GM18520 (cell line): Measurements from ENCODE around the gene HSDL1.

Source experiments
- ATAC-seq: cut with Tn5 transposase; IDR thresholded peaks from one replicate; pipeline ENCODE4 v1.9.1; 2021; ENCODE audit not compliant: unreplicated experiment

The HSDL1 gene

GRCh38 chr16:84109598-84110335 is 35.2 kb downstream of the HSDL1 start:
- no peak for ATAC-seq

- no peak for ATAC-seq
Observed at GRCh38 chr16:84107921-84108320, 37.1 kb downstream of the HSDL1 start.

GRCh38 chr16:84105948-84106740 is 38.8 kb downstream of the HSDL1 start:
- ATAC-seq, result no peak

GRCh38 chr16:84105301-84105815 is 39.6 kb downstream of the HSDL1 start:
- no peak for ATAC-seq

GRCh38 chr16:84104231-84104630 is 40.7 kb downstream of the HSDL1 start:
- ATAC-seq, result no peak

GRCh38 chr16:84103678-84104077 is 41.3 kb downstream of the HSDL1 start:
- ATAC-seq, result no peak

GRCh38 chr16:84098939-84099338 is 46.0 kb downstream of the HSDL1 start:
- ATAC-seq, result no peak

GRCh38 chr16:84096447-84097005 is 48.5 kb downstream of the HSDL1 start:
- ATAC-seq, result no peak

GRCh38 chr16:84095466-84095865 is 49.5 kb downstream of the HSDL1 start:
- no peak for ATAC-seq

- ATAC-seq, result no peak
Observed at GRCh38 chr16:84093879-84094270, 51.1 kb downstream of the HSDL1 start.

- no peak for ATAC-seq
Observed at GRCh38 chr16:84093120-84093878, 51.7 kb downstream of the HSDL1 start.

- ATAC-seq, result no peak
Observed at GRCh38 chr16:84091460-84091859, 53.5 kb downstream of the HSDL1 start.

GRCh38 chr16:84090211-84090610 is 54.8 kb downstream of the HSDL1 start:
- no peak for ATAC-seq

GRCh38 chr16:84088695-84089395 is 56.1 kb downstream of the HSDL1 start:
- ATAC-seq, result peak; percentile 60

- ATAC-seq, result no peak
Observed at GRCh38 chr16:84087466-84088151, 57.4 kb downstream of the HSDL1 start.

GRCh38 chr16:84087001-84087400 is 58.0 kb downstream of the HSDL1 start:
- ATAC-seq, result no peak

- ATAC-seq, result no peak
Observed at GRCh38 chr16:84086341-84086740, 58.6 kb downstream of the HSDL1 start.

- ATAC-seq, result no peak
Observed at GRCh38 chr16:84085773-84086172, 59.2 kb downstream of the HSDL1 start.

GRCh38 chr16:84085271-84085667 is 59.7 kb downstream of the HSDL1 start:
- no peak for ATAC-seq
